WTC11 (cell line): ENCODE data around the gene CAMKMT. TPM values are rescaled to one million over a fixed set of nuclear protein-coding genes. Genes with fewer than 3 reads are reported as not detected.

ENCODE experiments used
- ATAC-seq: fragments of 200-7000 bp; cut with Tn5 transposase; 2 replicates; pipeline ENCODE4 v1.10.0; 2021; ENCODE audit warnings: mild to moderate bottlenecking, moderate library complexity
- CTCF ChIA-PET: fragments of 300-600 bp; sonication (Branson Sonifier 250); formaldehyde crosslinking; loops from one replicate; lab custom pipeline; 2021; ENCODE audit warnings: antibody characterized with exemption; lab: Charles Lee
- POLR2A ChIA-PET: fragments of 350-600 bp; sonication (Branson Sonifier 250); formaldehyde crosslinking; loops from one replicate; lab custom pipeline; 2021; ENCODE audit warnings: antibody characterized with exemption; lab: Charles Lee
- DNase-seq: peaks from one replicate; pipeline ENCODE4 v3.0.0; 2021; ENCODE audit warnings: low spot score
- H3K27ac Mint-ChIP-seq: 2 replicates; pipeline ENCODE4 v1.8.0; 2021; ENCODE audit warnings: mixed read lengths
- H3K27me3 Mint-ChIP-seq: 2 replicates; pipeline ENCODE4 v1.8.0; 2021; ENCODE audit warnings: low read depth, mild to moderate bottlenecking, moderate library complexity, mixed read lengths
- H3K36me3 Mint-ChIP-seq: 2 replicates; pipeline ENCODE4 v1.8.0; 2021; ENCODE audit warnings: mixed read lengths
- H3K4me1 Mint-ChIP-seq: 2 replicates; pipeline ENCODE4 v1.8.0; 2022; ENCODE audit warnings: mixed read lengths
- H3K4me3 Mint-ChIP-seq: 2 replicates; pipeline ENCODE4 v1.8.0; 2021; ENCODE audit warnings: mild to moderate bottlenecking, moderate library complexity, mixed read lengths
- H3K9me3 Mint-ChIP-seq: 2 replicates; pipeline ENCODE4 v1.8.0; 2021; ENCODE audit warnings: mixed read lengths
- ARID4B ChIP-seq: sonication (generic); formaldehyde crosslinking; IDR thresholded peaks from 2 replicates; pipeline ENCODE4 v1.8.0; 2023; ENCODE audit warnings: missing genetic modification reagents, mild to moderate bottlenecking, borderline replicate concordance
- ATF3 ChIP-seq: sonication (generic); formaldehyde crosslinking; conservative IDR thresholded peaks from 2 replicates; pipeline ENCODE4 v1.8.1; 2022; ENCODE audit warnings: mild to moderate bottlenecking, missing genetic modification reagents
- CREM ChIP-seq: sonication (generic); formaldehyde crosslinking; IDR thresholded peaks from 2 replicates; pipeline ENCODE4 v1.8.1; 2022; ENCODE audit warnings: mild to moderate bottlenecking, missing genetic modification reagents, moderate library complexity
- E2F4 ChIP-seq: sonication (generic); formaldehyde crosslinking; IDR thresholded peaks from 2 replicates; pipeline ENCODE4 v1.8.1; 2022; ENCODE audit warnings: low read depth, mild to moderate bottlenecking, moderate library complexity, missing genetic modification reagents, borderline replicate concordance
- ERG ChIP-seq: fragments of 250-450 bp; sonication (Bioruptor Pico); IDR thresholded peaks from 2 replicates; pipeline ENCODE4 v1.8.0; 2021; ENCODE audit warnings: mild to moderate bottlenecking
- ESRRA ChIP-seq: sonication (generic); formaldehyde crosslinking; IDR thresholded peaks from 2 replicates; pipeline ENCODE4 v1.8.1; 2022; ENCODE audit warnings: mild to moderate bottlenecking, missing genetic modification reagents, borderline replicate concordance
- GABPB1 ChIP-seq: sonication (generic); formaldehyde crosslinking; IDR thresholded peaks from 2 replicates; pipeline ENCODE4 v1.8.1; 2023; ENCODE audit warnings: mild to moderate bottlenecking, missing genetic modification reagents
- KAT7 ChIP-seq: sonication (generic); formaldehyde crosslinking; IDR thresholded peaks from 2 replicates; pipeline ENCODE4 v1.8.1; 2023; ENCODE audit warnings: missing genetic modification reagents, mild to moderate bottlenecking, borderline replicate concordance
- MLX ChIP-seq: sonication (generic); formaldehyde crosslinking; IDR thresholded peaks from 2 replicates; pipeline ENCODE4 v1.8.1; 2023; ENCODE audit warnings: mild to moderate bottlenecking, missing genetic modification reagents, moderate library complexity
- NFE2L1 ChIP-seq: sonication (generic); formaldehyde crosslinking; IDR thresholded peaks from 2 replicates; pipeline ENCODE4 v1.8.1; 2023; ENCODE audit warnings: missing genetic modification reagents
- PRRX2 ChIP-seq: fragments of 250-450 bp; sonication (Bioruptor Pico); IDR thresholded peaks from 2 replicates; pipeline ENCODE4 v1.8.0; 2021; ENCODE audit warnings: mild to moderate bottlenecking
- RELA ChIP-seq: sonication (generic); formaldehyde crosslinking; IDR thresholded peaks from 2 replicates; pipeline ENCODE4 v1.8.1; 2022; ENCODE audit warnings: missing genetic modification reagents, mild to moderate bottlenecking, borderline replicate concordance
- SMAD3 ChIP-seq: sonication (generic); formaldehyde crosslinking; IDR thresholded peaks from 2 replicates; pipeline ENCODE4 v1.8.0; 2022; ENCODE audit warnings: missing genetic modification reagents, mild to moderate bottlenecking, borderline replicate concordance
- TEAD4 ChIP-seq: sonication (generic); formaldehyde crosslinking; IDR thresholded peaks from 2 replicates; pipeline ENCODE4 v1.8.0; 2022; ENCODE audit warnings: mild to moderate bottlenecking, missing genetic modification reagents
- USF2 ChIP-seq: sonication (generic); formaldehyde crosslinking; IDR thresholded peaks from 2 replicates; pipeline ENCODE4 v1.8.1; 2023; ENCODE audit warnings: mild to moderate bottlenecking, missing genetic modification reagents, moderate library complexity
- ZBTB43 ChIP-seq: sonication (generic); formaldehyde crosslinking; IDR thresholded peaks from 2 replicates; pipeline ENCODE4 v1.8.1; 2023; ENCODE audit warnings: mild to moderate bottlenecking, missing genetic modification reagents
- ZNF138 ChIP-seq: sonication (generic); formaldehyde crosslinking; conservative IDR thresholded peaks from 2 replicates; pipeline ENCODE4 v1.8.1; 2022; ENCODE audit warnings: mild to moderate bottlenecking, moderate library complexity, missing genetic modification reagents
- ZNF425 ChIP-seq: fragments of 250-450 bp; sonication (Bioruptor Pico); conservative IDR thresholded peaks from 2 replicates; pipeline ENCODE4 v1.9.0; 2021; ENCODE audit warnings: mild to moderate bottlenecking
- ZNF671 ChIP-seq: fragments of 250-450 bp; sonication (Bioruptor Pico); IDR thresholded peaks from 2 replicates; pipeline ENCODE4 v1.8.0; 2021; ENCODE audit warnings: mild to moderate bottlenecking
- ZSCAN18 ChIP-seq: fragments of 250-450 bp; sonication (Bioruptor Pico); IDR thresholded peaks from 2 replicates; pipeline ENCODE4 v2.1.2; 2022; ENCODE audit warnings: mild to moderate bottlenecking, moderate library complexity
- total RNA-seq: library from RNA; stranded (reverse); gene quantifications from 3 replicates; pipeline ENCODE4 v1.2.3, GENCODE V29; 2021

The CAMKMT gene
- total RNA-seq, 1 experiment from 2014 or later, result 20.6 TPM

GRCh38 chr2:44572196-44572900 is 210.6 kb downstream of the CAMKMT start:
- no peaks in the 10 kb centered on the region for H3K36me3 Mint-ChIP-seq
- no peaks in the 10 kb centered on the region for H3K27me3 Mint-ChIP-seq
- no peak overlapping the region for H3K27ac Mint-ChIP-seq
- DNase-seq (no peak), ATAC-seq (no peak)
- H3K9me3 Mint-ChIP-seq, result no peaks in the 10 kb centered on the region
- H3K4me3 Mint-ChIP-seq, result no peak overlapping the region
- TF ChIP-seq USF2 (CRISPR knock-in tag), result no peak
- TF ChIP-seq SMAD3 (CRISPR knock-in tag), result no peak
- no peak for TF ChIP-seq ZBTB43 (CRISPR knock-in tag)
- TF ChIP-seq RELA (CRISPR knock-in tag), result no peak
- no peak for TF ChIP-seq ZNF138 (CRISPR knock-in tag)
- TF ChIP-seq E2F4 (CRISPR knock-in tag), result no peak
- ChIA-PET CTCF (no interaction called here), POLR2A (no interaction called here)
- H3K4me1 Mint-ChIP-seq, result peaks cover 14% of the 10 kb centered on the region

- H3K9me3 Mint-ChIP-seq, result no peaks in the 10 kb centered on the region
- TF ChIP-seq ARID4B (CRISPR knock-in tag), result no peak
- no peak for TF ChIP-seq KAT7 (CRISPR knock-in tag)
- no peak for TF ChIP-seq ATF3 (CRISPR knock-in tag)
- no peak for TF ChIP-seq ERG (CRISPR knock-in tag)
- no peak for TF ChIP-seq NFE2L1 (CRISPR knock-in tag)
- TF ChIP-seq ZNF425 (CRISPR knock-in tag), result no peak
- no peak for TF ChIP-seq GABPB1 (CRISPR knock-in tag)
- TF ChIP-seq ZSCAN18 (CRISPR knock-in tag), result no peak
- no peak for TF ChIP-seq CREM (CRISPR knock-in tag)
- no peak for TF ChIP-seq ZNF138 (CRISPR knock-in tag)
- no peak for TF ChIP-seq ZNF671 (CRISPR knock-in tag)
- TF ChIP-seq PRRX2, result no peak
- TF ChIP-seq MLX (CRISPR knock-in tag), result no peak
- no peak for TF ChIP-seq TEAD4
- no peak for TF ChIP-seq ESRRA
- POLR2A ChIA-PET, result no interaction called here
- no peak overlapping the region for H3K27ac Mint-ChIP-seq
- H3K4me1 Mint-ChIP-seq, result peaks cover 12% of the 10 kb centered on the region
- no peak for DNase-seq
- H3K4me3 Mint-ChIP-seq, result no peak overlapping the region
- ATAC-seq, result no peak
- H3K36me3 Mint-ChIP-seq, result no peaks in the 10 kb centered on the region
- H3K27me3 Mint-ChIP-seq, result no peaks in the 10 kb centered on the region
- CTCF ChIA-PET, result interaction anchor here (1.0 kb wide), 1 partner anchor 95 kb away, joined by 8 read pairs; no protein-coding TSS in a partner anchor
Measured at GRCh38 chr2:44573996-44574395, 212.2 kb downstream of the CAMKMT start.
